Endothelial cell of umbilical vein (primary cell): ENCODE data around the gene CNNM4. TPM values are rescaled to one million over a fixed set of nuclear protein-coding genes. Genes with fewer than 3 reads are reported as not detected.

ENCODE experiments used
- BruUV-seq: library from RNA; stranded (reverse); fragments of 400-500 nt; replicated peaks from 2 replicates; lab custom pipeline; 2021; lab: Mats Ljungman, UMichigan
- CTCF ChIA-PET: fragments of 300-600, 350-600 bp; sonication (Branson Sonifier 250); formaldehyde crosslinking; loops from one replicate; lab custom pipeline; 2021; ENCODE audit warnings: antibody characterized with exemption, inconsistent platforms; lab: Charles Lee
- POLR2A ChIA-PET: fragments of 300-600, 350-600 bp; sonication (Branson Sonifier 250); formaldehyde crosslinking; loops from one replicate; lab custom pipeline; 2021; ENCODE audit warnings: antibody characterized with exemption, inconsistent platforms; lab: Charles Lee
- DNase-seq: peaks from one replicate; pipeline ENCODE4 v3.0.0-alpha.2; 2011; ENCODE audit warnings: low read depth, low spot score
- FAIRE-seq: peaks from 2 replicates; lab custom pipeline; 2011; peaks lifted over from hg19 to GRCh38; lab: Jason Lieb, UNC
- H2AFZ ChIP-seq: 2 replicates; pipeline ENCODE4 v1.6.0; 2012; ENCODE audit warnings: low read depth, low read length, control low read depth, inconsistent platforms
- H3K27ac ChIP-seq: 2 replicates; pipeline ENCODE4 v1.5.1; 2011; ENCODE audit warnings: low read depth, mild to moderate bottlenecking, control low read depth, low read length, moderate library complexity; ENCODE audit not compliant: insufficient read depth
- H3K27me3 ChIP-seq, 2 experiments: 2 replicates each; pipeline versions ENCODE4 v1.6.0 to v1.6.1; 2011; ENCODE audit warnings: low read length in 2 of 2, mixed read lengths in 1 of 2; ENCODE audit not compliant: control insufficient read depth in 2 of 2, insufficient read depth in 2 of 2
- H3K36me3 ChIP-seq, 2 experiments: 2 replicates in 1 of 2; 3 replicates in 1 of 2; pipeline ENCODE4 v1.5.1; 2011; ENCODE audit warnings: low read length in 2 of 2, mild to moderate bottlenecking in 1 of 2, moderate library complexity in 1 of 2; ENCODE audit not compliant: control insufficient read depth in 2 of 2, insufficient read depth in 2 of 2; ENCODE audit errors: extremely low read depth in 1 of 2
- H3K4me1 ChIP-seq: 3 replicates; pipeline ENCODE4 v1.5.1; 2011; ENCODE audit warnings: mild to moderate bottlenecking, low read length; ENCODE audit not compliant: control insufficient read depth, insufficient read depth; ENCODE audit errors: extremely low read depth
- H3K4me2 ChIP-seq: 2 replicates; pipeline ENCODE4 v1.6.1; 2011; ENCODE audit warnings: low read length, control low read depth, mixed read lengths; ENCODE audit not compliant: insufficient read depth
- H3K4me3 ChIP-seq, 3 experiments: fragments of 200-600 bp in 1 of 3; sonication (generic), shearing (Covaris generic) in 1 of 3; replicated peaks in 1 of 3; 2 replicates each; pipeline ENCODE4 v1.5.1; 2011 to 2016; ENCODE audit warnings: control low read depth in 3 of 3, low read length in 3 of 3, mild to moderate bottlenecking in 2 of 3, inconsistent platforms in 1 of 3, low read depth in 1 of 3, moderate library complexity in 1 of 3; ENCODE audit not compliant: insufficient read depth in 1 of 3
- H3K79me2 ChIP-seq: 2 replicates; pipeline ENCODE4 v1.6.0; 2012; ENCODE audit warnings: low read length, inconsistent platforms; ENCODE audit not compliant: control insufficient read depth, insufficient read depth
- H3K9ac ChIP-seq: replicated peaks from 2 replicates; pipeline ENCODE3; 2011; ENCODE audit warnings: low read length, control low read depth; ENCODE audit not compliant: insufficient read depth; ENCODE audit errors: extremely low read depth
- H3K9me1 ChIP-seq: replicated peaks from 3 replicates; pipeline ENCODE4 v1.6.0; 2011; ENCODE audit warnings: mild to moderate bottlenecking, low read length; ENCODE audit not compliant: control insufficient read depth, insufficient read depth; ENCODE audit errors: extremely low read depth
- H3K9me3 ChIP-seq: replicated peaks from 2 replicates; pipeline ENCODE4 v1.5.1; 2012; ENCODE audit warnings: low read length, inconsistent platforms; ENCODE audit not compliant: control insufficient read depth, insufficient read depth
- H4K20me1 ChIP-seq: replicated peaks from 2 replicates; pipeline ENCODE3; 2011; ENCODE audit warnings: mild to moderate bottlenecking, low read length; ENCODE audit not compliant: control insufficient read depth, insufficient read depth; ENCODE audit errors: extremely low read depth
- CTCF ChIP-seq, 2 donors: IDR thresholded peaks; 1 replicate in 1 of 2; 2 replicates in 1 of 2; pipeline ENCODE4 v1.5.1; 2011; ENCODE audit warnings: low read length in 2 of 2, mild to moderate bottlenecking in 2 of 2, moderate library complexity in 2 of 2, control low read depth in 1 of 2, inconsistent platforms in 1 of 2, low read depth in 1 of 2; ENCODE audit not compliant: insufficient read depth in 1 of 2; ENCODE audit errors: extremely low read depth in 1 of 2
- FOS ChIP-seq: IDR thresholded peaks from 2 replicates; pipeline ENCODE4 v1.6.1; 2011; ENCODE audit warnings: mild to moderate bottlenecking, low read length, moderate library complexity, borderline replicate concordance; ENCODE audit not compliant: insufficient read depth
- GATA2 ChIP-seq: IDR thresholded peaks from 2 replicates; pipeline ENCODE4 v1.7.0; 2011; ENCODE audit warnings: low read depth, mild to moderate bottlenecking, moderate library complexity, mixed read lengths, low read length; ENCODE audit not compliant: insufficient read length, insufficient read depth
- JUN ChIP-seq: IDR thresholded peaks from 2 replicates; pipeline ENCODE4 v1.6.1; 2011; ENCODE audit warnings: borderline replicate concordance, low read depth; ENCODE audit not compliant: insufficient read length, insufficient read depth
- POLR2A ChIP-seq: IDR thresholded peaks from 2 replicates; pipeline ENCODE4 v1.6.1; 2012; ENCODE audit warnings: low read depth, mild to moderate bottlenecking, control low read depth, low read length
- POLR2AphosphoS5 ChIP-seq: IDR thresholded peaks from 2 replicates; pipeline ENCODE4 v1.6.1; 2012; ENCODE audit warnings: low read depth, mild to moderate bottlenecking, control low read depth, low read length, moderate library complexity; ENCODE audit not compliant: insufficient read depth
- dilution Hi-C: fragments of 300-500 bp; cut with MboI; formaldehyde crosslinking; loops from one replicate; pipeline ENCODE4 v1.15.0; 2019; ENCODE audit warnings: low sequenced_read_pairs; ENCODE audit not compliant: extremely low pct_ligation_motif_present
- intact Hi-C: fragments of 100-400 bp; cut with micrococcal nuclease; formaldehyde crosslinking; loops from one replicate; pipeline ENCODE4 v1.10.0; 2022
- polyA plus RNA-seq, 4 experiments: library from polyadenylated mRNA; depleted of rRNA in 3 of 4; stranded (reverse) in 3 of 4; unstranded in 1 of 4; fragments of >200 nt; gene quantifications; 2 replicates each; pipeline versions ENCODE4 v1.2.1 to v1.2.3, GENCODE V29; 2011 to 2012; ENCODE audit warnings: missing spikeins in 1 of 4
- total RNA-seq: library from RNA; stranded (reverse); gene quantifications from 2 replicates; pipeline ENCODE4 v1.2.3, GENCODE V29; 2021

The CNNM4 gene
- total and polyA plus RNA-seq, 2 donors (not counting 3 experiments of a cell fraction or from before 2014, with no cell fraction given): 4.7 to 5.3 TPM

GRCh38 chr2:96807127-96807471, 46.4 kb downstream of the CNNM4 start:
- intact Hi-C loops: no loop called here
- no peaks in the 10 kb centered on the region for H3K27me3 ChIP-seq
- H3K4me2 ChIP-seq: no peak overlapping the region
- H3K4me3 ChIP-seq: no peak overlapping the region
- no peaks in the 10 kb centered on the region for H4K20me1 ChIP-seq
- H3K4me1 ChIP-seq: no peaks in the 10 kb centered on the region
- H3K27ac ChIP-seq: no peak overlapping the region
- H3K9ac ChIP-seq: no peak overlapping the region
- POLR2A ChIA-PET: interaction anchor here (0.6 kb wide), 2 partner anchors 16 to 51 kb away, joined by 4 to 14 read pairs; partner anchors contain the start of gene ANKRD39
- DNase-seq (no peak), FAIRE-seq (no peak)
- dilution Hi-C loops: no loop called here
- CTCF ChIA-PET: interaction anchor here (1.9 kb wide), 1 partner anchor 9 kb away, joined by 5 read pairs; the partner anchor contains the start of gene CNNM3
- no TSS peak for BruUV-seq
- H3K36me3 ChIP-seq: no peaks in the 10 kb centered on the region
- no peaks in the 10 kb centered on the region for H3K9me1 ChIP-seq
- no peak for TF ChIP-seq JUN
- no peak for TF ChIP-seq POLR2AphosphoS5
- no peak for TF ChIP-seq GATA2
- TF ChIP-seq CTCF (IDR thresholded peaks at IDR 0.05; ENCODE audit: extremely low read depth in 1 of 2, insufficient read depth in 1 of 2, low read depth in 1 of 2, low read length in 2 of 2): no peak
- no peak for TF ChIP-seq FOS
- no peak for TF ChIP-seq POLR2A
- no peaks in the 10 kb centered on the region for H3K9me3 ChIP-seq
- no peak overlapping the region for H2AFZ ChIP-seq
- no peaks in the 10 kb centered on the region for H3K79me2 ChIP-seq
